NT2/D1 (cell line): ENCODE results near the gene TNFRSF14.
A peak's percentile ranks its signal among the peaks of the same experiment; 100 is the strongest.

Experiments used
- DNase-seq: peaks from one replicate; pipeline ENCODE4 v3.0.0-alpha.2; 2011; ENCODE audit warnings: low read depth, low spot score
- H3K27me3 ChIP-seq: 2 replicates; pipeline ENCODE4 v1.6.0; 2011; ENCODE audit warnings: mild to moderate bottlenecking; ENCODE audit not compliant: insufficient read length, insufficient read depth
- H3K36me3 ChIP-seq: 2 replicates; pipeline ENCODE4 v1.6.1; 2011; ENCODE audit warnings: mild to moderate bottlenecking, low read length, mixed read lengths; ENCODE audit not compliant: insufficient read depth, insufficient read length
- H3K4me1 ChIP-seq: 2 replicates; pipeline ENCODE4 v1.5.1; 2011; ENCODE audit not compliant: insufficient read depth, insufficient read length
- H3K4me3 ChIP-seq: 2 replicates; pipeline ENCODE4 v1.5.1; 2011; ENCODE audit warnings: low read depth; ENCODE audit not compliant: insufficient read length
- H3K9ac ChIP-seq: 2 replicates; pipeline ENCODE4 v1.6.0; 2011; ENCODE audit warnings: low read depth; ENCODE audit not compliant: insufficient read length
- H3K9me3 ChIP-seq: 2 replicates; pipeline ENCODE4 v1.5.1; 2011; ENCODE audit warnings: mild to moderate bottlenecking, low read length; ENCODE audit not compliant: insufficient read depth
- SUZ12 ChIP-seq: IDR thresholded peaks from 2 replicates; pipeline ENCODE4 v1.6.1; 2011; ENCODE audit not compliant: insufficient read length, insufficient read depth; ENCODE audit errors: extremely low read depth
- YY1 ChIP-seq: IDR thresholded peaks from 2 replicates; pipeline ENCODE4 v1.6.1; 2011; ENCODE audit not compliant: insufficient read length, insufficient read depth
- ZNF274 ChIP-seq: IDR thresholded peaks from 2 replicates; pipeline ENCODE4 v1.6.1; 2011; ENCODE audit warnings: mild to moderate bottlenecking, low read depth, low read length

The TNFRSF14 gene

GRCh38 chr1:2578758-2579118 is 22.6 kb downstream of the TNFRSF14 start:
- Histone ChIP-seq H3K4me1 (peaks cover 3% of the 10 kb centered on the region), H3K4me3 (no peak overlapping the region), H3K9ac (no peak overlapping the region), H3K9me3 (no peaks in the 10 kb centered on the region; the same call in 1 of the 2 replicates), H3K27me3 (no peaks in the 10 kb centered on the region), H3K36me3 (no peaks in the 10 kb centered on the region)
- no peak for DNase-seq
- no peak for TF ChIP-seq SUZ12
- no peak for TF ChIP-seq ZNF274
- no peak for TF ChIP-seq YY1

DNA sequence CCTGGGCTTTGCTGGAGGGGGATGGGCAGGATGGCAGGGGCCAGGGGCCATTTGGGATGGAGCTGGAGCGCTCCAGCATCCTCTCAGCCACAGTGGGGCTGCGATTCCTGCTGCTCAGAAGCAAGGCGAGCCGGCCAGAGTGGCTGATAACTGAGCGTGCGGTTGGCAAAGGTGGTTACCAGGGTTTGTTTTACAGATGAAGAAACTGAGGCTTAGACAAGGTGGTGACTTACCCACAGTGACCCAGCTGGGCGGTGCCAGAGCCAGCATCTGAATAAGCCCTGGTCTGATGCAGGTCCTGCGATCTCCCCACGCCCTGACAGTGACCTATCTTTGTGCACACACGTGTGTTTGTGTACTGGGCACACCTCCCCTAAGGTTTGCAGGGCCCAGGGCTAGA is 24.5 kb downstream of the TNFRSF14 start:
- H3K9me3 ChIP-seq: no peaks in the 10 kb centered on the region; the same call in 1 of the 2 replicates
- H3K4me1 ChIP-seq: peaks cover 3% of the 10 kb centered on the region
- no peak overlapping the region for H3K9ac ChIP-seq
- DNase-seq: no peak
- TF ChIP-seq SUZ12 (no peak), YY1 (no peak), ZNF274 (no peak)
- no peak overlapping the region for H3K4me3 ChIP-seq
- H3K36me3 ChIP-seq: peaks cover 5% of the 10 kb centered on the region
- no peaks in the 10 kb centered on the region for H3K27me3 ChIP-seq

GRCh38 chr1:2582391-2582790 is 26.2 kb downstream of the TNFRSF14 start:
- no peaks in the 10 kb centered on the region for H3K27me3 ChIP-seq
- no peak overlapping the region for H3K4me3 ChIP-seq
- TF ChIP-seq ZNF274 (no peak), SUZ12 (no peak), YY1 (no peak)
- H3K9me3 ChIP-seq: no peaks in the 10 kb centered on the region; the same call in 1 of the 2 replicates
- no peak for DNase-seq
- peaks cover 5% of the 10 kb centered on the region for H3K36me3 ChIP-seq
- peaks cover 3% of the 10 kb centered on the region for H3K4me1 ChIP-seq
- H3K9ac ChIP-seq: no peak overlapping the region

GRCh38 chr1:2583331-2583791 is 27.2 kb downstream of the TNFRSF14 start:
- H3K9me3 ChIP-seq: no peaks in the 10 kb centered on the region; the same call in 1 of the 2 replicates
- TF ChIP-seq SUZ12 (no peak), YY1 (no peak), ZNF274 (no peak)
- no peaks in the 10 kb centered on the region for H3K27me3 ChIP-seq
- no peak overlapping the region for H3K4me3 ChIP-seq
- H3K4me1 ChIP-seq: peaks cover 3% of the 10 kb centered on the region
- no peak for DNase-seq
- peaks cover 5% of the 10 kb centered on the region for H3K36me3 ChIP-seq
- H3K9ac ChIP-seq: no peak overlapping the region

DNA sequence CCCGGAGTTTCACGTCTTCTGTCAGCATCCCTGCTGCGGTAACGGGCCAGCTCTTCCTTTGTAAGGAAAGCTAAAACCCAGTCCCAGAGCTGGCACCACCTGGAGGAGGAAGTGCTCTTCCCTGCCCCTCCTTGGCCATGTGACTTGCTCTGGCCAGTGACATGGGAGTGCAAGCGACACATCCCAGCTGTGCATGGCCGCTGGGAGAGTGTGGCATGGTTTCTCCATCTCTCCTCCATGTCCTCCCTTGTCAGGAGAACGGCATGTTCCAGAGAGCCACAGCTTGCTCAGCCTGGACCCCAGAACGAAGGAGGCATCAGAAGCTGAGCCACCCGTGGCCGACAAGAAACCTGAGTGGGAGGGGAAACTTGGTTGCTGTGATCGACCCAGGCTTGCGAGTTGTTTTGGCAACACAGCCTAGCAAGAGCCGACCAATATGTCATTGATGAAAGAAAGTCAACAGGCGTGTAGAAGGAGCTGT is 27.7 kb downstream of the TNFRSF14 start:
- Histone ChIP-seq H3K9ac (no peak overlapping the region), H3K27me3 (no peaks in the 10 kb centered on the region), H3K9me3 (no peaks in the 10 kb centered on the region; the same call in 1 of the 2 replicates), H3K36me3 (peaks cover 6% of the 10 kb centered on the region), H3K4me3 (no peak overlapping the region), H3K4me1 (peaks cover 3% of the 10 kb centered on the region)
- TF ChIP-seq ZNF274: no peak
- no peak for TF ChIP-seq SUZ12
- no peak for TF ChIP-seq YY1
- DNase-seq: no peak

DNA sequence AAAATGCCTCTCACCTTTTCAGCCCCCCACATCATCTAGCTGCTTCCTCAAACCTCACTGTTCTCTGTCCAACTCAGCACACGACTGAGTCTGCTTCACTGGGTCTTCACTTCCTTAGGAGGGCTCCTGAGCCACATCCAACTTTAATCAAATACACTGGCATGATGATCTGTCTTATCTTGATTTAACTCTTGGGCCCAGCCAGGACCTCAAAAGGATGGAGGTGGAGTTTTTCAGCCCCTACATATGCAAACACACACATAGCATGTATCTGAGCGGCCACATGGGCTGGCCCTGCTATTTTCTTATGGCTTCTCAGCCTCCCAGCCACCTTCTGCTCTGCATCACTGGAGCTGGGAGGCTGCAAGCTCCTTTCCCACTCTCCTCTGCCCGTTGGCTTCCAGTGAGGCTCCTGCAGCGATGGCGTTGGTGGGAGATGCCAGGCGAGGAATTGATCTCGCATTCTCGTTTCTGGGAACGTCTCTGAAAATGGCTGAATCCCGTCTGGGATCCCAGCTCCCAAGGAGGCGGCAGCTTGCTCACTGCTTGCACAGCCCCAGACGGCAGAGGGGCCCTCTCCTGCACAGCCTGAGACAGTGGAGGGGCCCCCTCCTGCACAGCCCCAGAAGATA is 28.6 kb downstream of the TNFRSF14 start:
- TF ChIP-seq YY1 (no peak), ZNF274 (no peak), SUZ12 (no peak)
- Histone ChIP-seq H3K9me3 (no peaks in the 10 kb centered on the region; the same call in 1 of the 2 replicates), H3K27me3 (no peaks in the 10 kb centered on the region), H3K36me3 (peaks cover 12% of the 10 kb centered on the region), H3K4me1 (peaks cover 3% of the 10 kb centered on the region), H3K9ac (peak overlapping the region; percentile 36), H3K4me3 (no peak overlapping the region)
- DNase-seq: no peak

- H3K36me3 ChIP-seq: peaks cover 12% of the 10 kb centered on the region
- TF ChIP-seq ZNF274 (no peak), SUZ12 (no peak), YY1 (no peak)
- H3K27me3 ChIP-seq: no peaks in the 10 kb centered on the region
- peaks cover 3% of the 10 kb centered on the region; the same call in 1 of the 2 replicates for H3K9me3 ChIP-seq
- H3K4me3 ChIP-seq: peak overlapping the region; percentile 84
- H3K9ac ChIP-seq: peak overlapping the region; percentile 91
- no peak for DNase-seq
- H3K4me1 ChIP-seq: peaks cover 3% of the 10 kb centered on the region
Observed at GRCh38 chr1:2585318-2586092, 29.3 kb downstream of the TNFRSF14 start.
